Globus pallidus (tissue), 1 donor: ENCODE measurements around the gene ZNF827.

Experiments used
- DNase-seq: peaks from one replicate; pipeline ENCODE4 v3.0.0-alpha.2; 2015; ENCODE audit warnings: low spot score

Gene ZNF827

GRCh38 chr4:145829629-145830395, 108.8 kb downstream of the ZNF827 start:
- DNase-seq, result no peak

GRCh38 chr4:145828802-145829485, 109.7 kb downstream of the ZNF827 start:
- no peak for DNase-seq

GRCh38 chr4:145827885-145828284, 110.7 kb downstream of the ZNF827 start:
- DNase-seq, result no peak

- no peak for DNase-seq
These were observed 113.4 kb downstream of the ZNF827 start for GRCh38 chr4:145825255-145825654.

- DNase-seq, result no peak
These were observed 114.2 kb downstream of the ZNF827 start for GRCh38 chr4:145824463-145824862.

GRCh38 chr4:145823743-145824142, 114.9 kb downstream of the ZNF827 start:
- DNase-seq, result no peak

GRCh38 chr4:145822581-145822980, 116.0 kb downstream of the ZNF827 start:
- DNase-seq, result no peak

- DNase-seq, result no peak
These were observed 116.4 kb downstream of the ZNF827 start for GRCh38 chr4:145822181-145822580.

- DNase-seq, result no peak
These were observed 116.9 kb downstream of the ZNF827 start for GRCh38 chr4:145821766-145822165.

- DNase-seq, result no peak
These were observed 118.2 kb downstream of the ZNF827 start for GRCh38 chr4:145820407-145820806.

GRCh38 chr4:145819853-145820181, 118.8 kb downstream of the ZNF827 start:
- peak; percentile 63 for DNase-seq

GRCh38 chr4:145819101-145819852, 119.3 kb downstream of the ZNF827 start:
- no peak for DNase-seq

GRCh38 chr4:145818011-145818410, 120.6 kb downstream of the ZNF827 start:
- no peak for DNase-seq

GRCh38 chr4:145816091-145816490, 122.5 kb downstream of the ZNF827 start:
- no peak for DNase-seq

- DNase-seq, result no peak
These were observed 123.0 kb downstream of the ZNF827 start for GRCh38 chr4:145815626-145816025.

GRCh38 chr4:145815027-145815612, 123.5 kb downstream of the ZNF827 start:
- no peak for DNase-seq

- no peak for DNase-seq
These were observed 124.4 kb downstream of the ZNF827 start for GRCh38 chr4:145814246-145814645.

GRCh38 chr4:145812919-145813318, 125.7 kb downstream of the ZNF827 start:
- no peak for DNase-seq

GRCh38 chr4:145808848-145809512, 129.6 kb downstream of the ZNF827 start:
- DNase-seq, result no peak

- no peak for DNase-seq
These were observed 130.5 kb downstream of the ZNF827 start for GRCh38 chr4:145808021-145808650.

- DNase-seq, result no peak
These were observed 133.1 kb downstream of the ZNF827 start for GRCh38 chr4:145805490-145805889.

GRCh38 chr4:145804116-145804515, 134.5 kb downstream of the ZNF827 start:
- DNase-seq, result no peak
